Aorta (tissue), 5 donors: ENCODE results near the gene NDRG4. TPM values are rescaled to one million over a fixed set of nuclear protein-coding genes. Genes with fewer than 3 reads are reported as not detected.

Source experiments
- ATAC-seq: fragments of 200-7000 bp; cut with Tn5 transposase; one replicate; pipeline ENCODE4 v1.9.1; 2022; ENCODE audit warnings: moderate library complexity; ENCODE audit not compliant: low FRiP score
- DNase-seq, 2 donors: peaks; one replicate each; pipeline ENCODE4 v3.0.0-alpha.2; 2020
- H3K27ac ChIP-seq, 2 donors: one replicate each; pipeline ENCODE4 v1.5.1; 2013; ENCODE audit warnings: low read length in 2 of 2, mild to moderate bottlenecking in 2 of 2, moderate library complexity in 2 of 2, control low read depth in 1 of 2, inconsistent platforms in 1 of 2, low read depth in 1 of 2
- H3K27me3 ChIP-seq, 2 donors: one replicate each; pipeline ENCODE4 v1.6.1; 2013; ENCODE audit warnings: control low read depth in 1 of 2, low read length in 1 of 2, mild to moderate bottlenecking in 1 of 2, moderate library complexity in 1 of 2; ENCODE audit not compliant: insufficient read depth in 2 of 2, control insufficient read depth in 1 of 2
- H3K36me3 ChIP-seq, 2 donors: one replicate each; pipeline ENCODE4 v1.6.1; 2013; ENCODE audit warnings: control low read depth in 1 of 2, low read length in 1 of 2, mild to moderate bottlenecking in 1 of 2; ENCODE audit not compliant: insufficient read depth in 2 of 2, control insufficient read depth in 1 of 2
- H3K4me1 ChIP-seq, 2 donors: one replicate each; pipeline ENCODE4 v1.6.1; 2013; ENCODE audit warnings: low read length in 2 of 2, control low read depth in 1 of 2, mild to moderate bottlenecking in 1 of 2, moderate library complexity in 1 of 2; ENCODE audit not compliant: insufficient read depth in 2 of 2, control insufficient read depth in 1 of 2
- H3K4me3 ChIP-seq, 2 donors: one replicate each; pipeline ENCODE4 v1.5.1; 2013; ENCODE audit warnings: low read length in 2 of 2, control low read depth in 1 of 2, mild to moderate bottlenecking in 1 of 2
- H3K9me3 ChIP-seq: one replicate; pipeline ENCODE4 v1.6.1; 2013; ENCODE audit warnings: mild to moderate bottlenecking, low read length; ENCODE audit not compliant: control insufficient read depth
- WGBS, 2 donors: extraction: QIAGEN DNeasy Blood & Tissue Kit; methylation state at CpG; one replicate each; pipeline ENCODE4 v1.1.7; 2013; 5-methylcytosine and 5-hydroxymethylcytosine counted together
- intact Hi-C, 2 donors: fragments of 100-400 bp; cut with DNase I; formaldehyde crosslinking; loops; one replicate each; pipeline versions ENCODE4 v1.14.2 to v1.15.0; 2022
- polyA plus RNA-seq, 2 donors: library from polyadenylated mRNA; stranded (reverse); fragments of 200-250 nt; gene quantifications; one replicate each; pipeline ENCODE4 v1.2.3, GENCODE V29; 2013
- total RNA-seq, 2 donors: library from RNA; stranded (reverse); fragmentation: NEBNext Ultra II Directional; extraction: Animal tissue kit (Norgen Biotek cat#: 25700); gene quantifications; one replicate each; pipeline ENCODE4 v1.2.1, GENCODE V29; 2021
- donor health status: healthy with polysubstance abuse.
- donor health status: Bipolar disorder and iron deficiency.
- donor health status: DM: no; HTN: no; CAD: no.
- donor health status: DM: no; HTN: no; CAD: no.
- donor health status: DM: yes; HTN: yes; CAD: no.

The NDRG4 gene
- total and polyA plus RNA-seq, 4 donors, result 6.9 to 9.6 (median 8.1) TPM

DNA sequence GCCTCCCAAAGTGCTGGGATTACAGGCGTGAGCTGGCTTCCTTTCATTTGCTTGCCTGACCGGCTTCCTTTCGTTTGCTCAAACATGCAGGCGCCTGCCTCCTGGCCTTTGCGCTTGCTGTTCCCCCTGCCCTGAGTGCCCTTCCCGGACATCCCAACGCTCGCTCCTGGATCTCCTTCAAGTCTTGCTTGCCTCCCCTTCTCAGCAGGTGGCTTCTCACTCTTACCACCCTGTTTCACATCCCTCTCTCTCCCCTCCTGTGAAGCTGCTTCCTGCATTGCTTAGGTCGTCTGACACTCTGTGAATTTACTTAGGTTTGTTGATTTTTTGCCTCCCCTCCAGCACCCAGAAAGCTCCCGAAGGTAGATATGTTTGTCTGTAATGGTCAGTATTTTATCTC lies 25.6 kb upstream of the NDRG4 start:
- no peak for DNase-seq
- H3K27me3 ChIP-seq, result no peaks in the 10 kb centered on the region
- intact Hi-C loops, result no loop called here
- H3K4me1 ChIP-seq, result no peaks in the 10 kb centered on the region
- 76 to 79% methylated on average over 10 of the region's 10 CpGs for WGBS, 2 donors
- no peak for ATAC-seq
- H3K36me3 ChIP-seq, result no peaks in the 10 kb centered on the region
- H3K9me3 ChIP-seq, result no peaks in the 10 kb centered on the region
- no peak overlapping the region for H3K27ac ChIP-seq
- no peak overlapping the region for H3K4me3 ChIP-seq

DNA sequence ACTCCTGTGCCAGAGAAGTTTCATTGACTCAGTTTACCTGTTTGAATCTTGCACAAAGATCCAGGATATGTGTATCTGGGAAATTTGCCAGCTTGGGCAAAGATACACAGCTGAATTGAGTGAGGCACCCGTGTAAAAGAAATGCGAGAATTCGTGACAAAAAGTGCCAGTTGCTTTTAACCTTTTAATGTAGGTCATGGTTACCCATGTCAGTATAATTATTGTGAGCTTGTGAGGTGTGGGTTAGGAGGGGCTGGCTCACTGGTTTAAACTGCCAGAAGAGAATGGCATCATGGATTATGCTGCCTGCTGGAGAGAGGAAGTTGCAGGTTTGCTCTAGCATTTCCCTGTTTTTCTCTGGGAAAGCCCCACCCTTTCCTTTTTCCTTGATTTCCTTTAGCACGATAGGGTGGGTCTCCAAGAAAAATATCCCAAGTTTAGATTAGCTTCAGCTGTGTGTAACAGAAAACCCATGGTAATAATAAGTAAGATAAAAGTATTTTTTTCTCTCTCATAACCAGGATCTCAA lies 24.8 kb upstream of the NDRG4 start:
- 4 to 13% methylated on average over 4 of the region's 4 CpGs for WGBS, 2 donors
- no peaks in the 10 kb centered on the region for H3K36me3 ChIP-seq
- ATAC-seq, result no peak
- H3K27me3 ChIP-seq, result no peaks in the 10 kb centered on the region
- H3K4me1 ChIP-seq, result no peaks in the 10 kb centered on the region
- H3K4me3 ChIP-seq, result no peak overlapping the region
- intact Hi-C loops, result no loop called here
- H3K27ac ChIP-seq, result no peak overlapping the region
- no peak for DNase-seq
- no peaks in the 10 kb centered on the region for H3K9me3 ChIP-seq

DNA sequence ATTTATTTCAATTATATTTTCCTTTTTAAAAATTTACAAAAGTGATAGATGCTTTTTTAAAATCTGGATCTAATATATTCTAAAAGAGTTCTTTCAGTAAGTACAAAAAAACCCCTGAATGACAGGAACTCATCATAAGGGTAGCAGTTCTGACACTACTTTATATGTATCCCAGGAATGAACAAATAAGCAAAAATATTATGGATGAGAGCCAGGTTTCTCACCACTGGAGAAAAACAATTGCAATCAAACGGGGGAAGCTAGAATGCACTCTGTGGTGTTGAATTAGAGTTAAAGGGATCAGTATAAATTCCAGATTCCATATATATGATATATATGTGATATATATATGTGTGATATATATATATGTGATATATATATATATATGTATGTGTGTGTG lies 23.2 kb upstream of the NDRG4 start:
- Histone ChIP-seq H3K9me3 (no peaks in the 10 kb centered on the region), H3K27ac (no peak overlapping the region), H3K4me3 (no peak overlapping the region), H3K36me3 (no peaks in the 10 kb centered on the region), H3K4me1 (no peaks in the 10 kb centered on the region), H3K27me3 (no peaks in the 10 kb centered on the region)
- 28 to 33% methylated on average over 1 of the region's 1 CpG for WGBS, 2 donors
- ATAC-seq, result no peak
- DNase-seq, result no peak
- intact Hi-C loops, result no loop called here

DNA sequence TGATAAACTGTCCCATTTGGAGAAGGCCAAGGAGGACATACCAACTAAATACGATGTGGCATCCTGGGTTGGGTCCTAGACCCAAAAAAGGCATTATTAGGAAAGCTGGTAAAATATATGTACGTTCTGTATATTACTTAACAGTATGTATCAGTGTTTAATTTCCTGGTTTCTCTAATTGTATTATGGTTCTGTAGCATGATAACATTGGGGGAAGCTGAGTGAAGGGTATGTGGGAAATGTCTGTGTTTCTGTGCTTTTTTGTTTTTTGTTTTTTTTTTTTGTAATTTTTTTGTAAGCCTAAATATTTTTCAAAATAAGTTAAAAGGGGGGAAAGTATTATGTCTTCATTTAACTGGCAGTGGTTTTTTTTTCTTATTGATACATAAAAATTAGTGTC lies 21.5 kb upstream of the NDRG4 start:
- intact Hi-C loops, result no loop called here
- DNase-seq (no peak), ATAC-seq (no peak)
- Histone ChIP-seq H3K4me1 (no peaks in the 10 kb centered on the region), H3K4me3 (no peak overlapping the region), H3K27me3 (no peaks in the 10 kb centered on the region), H3K27ac (no peak overlapping the region), H3K9me3 (no peaks in the 10 kb centered on the region), H3K36me3 (no peaks in the 10 kb centered on the region)
- WGBS, 2 donors, result 87 to 90% methylated on average over 2 of the region's 2 CpGs

DNA sequence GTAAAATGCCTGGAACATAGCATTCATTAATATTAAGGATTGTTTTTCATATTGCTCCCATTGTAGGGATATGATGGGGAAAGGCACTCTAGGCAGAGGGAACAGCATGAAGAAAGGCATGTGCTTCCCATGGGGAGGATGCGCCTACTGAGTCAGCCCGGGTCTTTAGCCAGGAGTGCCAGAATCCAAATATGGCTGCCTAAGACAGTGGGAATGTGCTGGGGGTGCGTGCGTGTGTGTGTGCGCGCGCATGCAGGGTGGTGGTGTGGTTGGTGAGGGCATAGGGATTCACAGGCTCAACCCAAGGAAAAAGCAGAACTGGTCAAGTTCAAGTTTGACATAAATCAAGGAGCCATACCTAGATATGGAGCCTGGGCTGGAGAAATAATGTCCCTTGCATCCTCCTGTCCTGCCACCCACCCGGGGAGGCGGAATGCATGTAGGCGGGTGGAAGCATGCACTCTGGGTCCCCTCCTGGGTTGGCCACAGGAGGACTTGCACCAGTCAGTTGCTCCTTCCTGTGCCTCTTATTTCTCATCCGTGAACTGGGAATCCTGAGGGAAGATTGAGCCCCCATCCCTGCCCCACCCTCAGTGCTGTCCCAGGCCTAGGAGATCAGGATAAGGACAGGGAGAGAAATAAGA lies 18.6 kb upstream of the NDRG4 start:
- ATAC-seq (no peak), DNase-seq (no peak)
- intact Hi-C loops, result no loop called here
- 90 to 93% methylated on average over 11 of the region's 11 CpGs for WGBS, 2 donors
- Histone ChIP-seq H3K27ac (no peak overlapping the region), H3K9me3 (no peaks in the 10 kb centered on the region), H3K27me3 (no peaks in the 10 kb centered on the region), H3K36me3 (no peaks in the 10 kb centered on the region), H3K4me1 (no peaks in the 10 kb centered on the region), H3K4me3 (no peak overlapping the region)

DNA sequence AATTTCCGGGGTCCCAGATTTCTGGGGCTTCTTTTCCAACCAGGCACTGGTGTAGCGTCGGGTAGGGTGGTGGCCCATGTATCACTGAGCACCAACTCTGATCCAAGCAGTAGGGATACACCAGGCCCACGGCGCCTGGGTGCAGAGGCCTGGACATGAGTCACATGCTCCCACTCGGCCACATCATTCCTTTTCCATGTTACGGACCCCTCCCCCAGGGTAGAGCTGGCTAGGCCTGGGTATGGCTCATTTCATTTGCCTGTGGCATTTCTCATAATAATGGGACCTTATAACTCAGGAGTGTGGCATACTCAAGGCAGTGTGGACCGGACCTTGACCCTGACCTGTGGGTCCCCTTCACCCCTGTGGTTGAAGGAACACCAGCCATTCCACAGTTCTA lies 18.0 kb upstream of the NDRG4 start:
- no peak overlapping the region for H3K4me3 ChIP-seq
- H3K9me3 ChIP-seq, result no peaks in the 10 kb centered on the region
- WGBS, 2 donors, result 71 to 72% methylated on average over 8 of the region's 8 CpGs
- H3K4me1 ChIP-seq, result no peaks in the 10 kb centered on the region
- intact Hi-C loops, result no loop called here
- no peaks in the 10 kb centered on the region for H3K36me3 ChIP-seq
- DNase-seq (peak in 1 of 2 donors; percentile 32), ATAC-seq (no peak)
- H3K27ac ChIP-seq, result no peak overlapping the region
- H3K27me3 ChIP-seq, result no peaks in the 10 kb centered on the region

DNA sequence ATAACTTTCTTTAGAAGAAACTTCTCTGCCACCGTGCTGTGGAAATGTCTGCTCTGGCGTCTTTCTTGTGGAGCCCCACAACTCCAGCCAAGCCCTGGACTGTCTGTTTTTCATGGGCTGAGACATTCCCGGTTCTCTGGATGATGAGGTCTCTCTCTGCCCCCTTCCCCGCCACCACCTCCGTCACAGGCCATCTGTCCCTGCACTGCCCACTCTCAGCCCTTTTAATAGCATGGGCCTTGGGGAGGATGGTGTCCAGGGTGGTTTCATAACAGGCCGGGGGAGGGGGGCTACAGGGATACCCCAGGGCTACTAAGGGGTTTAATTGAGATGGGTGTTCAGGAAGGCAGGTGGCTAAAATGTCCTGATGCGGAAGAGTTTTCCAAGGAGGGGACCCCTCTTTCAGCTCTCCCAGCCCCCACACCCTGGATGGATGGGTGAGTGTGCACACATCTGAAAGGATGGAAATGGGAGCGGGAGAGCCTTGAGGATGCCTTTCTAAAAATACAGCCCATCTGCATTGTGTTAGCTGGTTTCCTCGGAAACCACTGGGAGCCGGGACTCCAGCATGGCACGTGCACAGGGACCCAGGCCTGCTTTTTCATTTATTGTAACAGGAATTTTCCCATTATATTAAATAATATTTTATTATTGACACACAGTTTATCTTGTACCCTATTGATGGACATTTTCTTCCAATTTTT lies 14.6 kb upstream of the NDRG4 start:
- Histone ChIP-seq H3K9me3 (no peaks in the 10 kb centered on the region), H3K4me3 (no peak overlapping the region), H3K27me3 (no peaks in the 10 kb centered on the region), H3K27ac (no peak overlapping the region), H3K4me1 (no peaks in the 10 kb centered on the region), H3K36me3 (no peaks in the 10 kb centered on the region)
- ATAC-seq (no peak), DNase-seq (peak in 1 of 2 donors; percentile 24)
- WGBS, 2 donors, result 57 to 65% methylated on average over 11 of the region's 11 CpGs
- intact Hi-C loops, result no loop called here

DNA sequence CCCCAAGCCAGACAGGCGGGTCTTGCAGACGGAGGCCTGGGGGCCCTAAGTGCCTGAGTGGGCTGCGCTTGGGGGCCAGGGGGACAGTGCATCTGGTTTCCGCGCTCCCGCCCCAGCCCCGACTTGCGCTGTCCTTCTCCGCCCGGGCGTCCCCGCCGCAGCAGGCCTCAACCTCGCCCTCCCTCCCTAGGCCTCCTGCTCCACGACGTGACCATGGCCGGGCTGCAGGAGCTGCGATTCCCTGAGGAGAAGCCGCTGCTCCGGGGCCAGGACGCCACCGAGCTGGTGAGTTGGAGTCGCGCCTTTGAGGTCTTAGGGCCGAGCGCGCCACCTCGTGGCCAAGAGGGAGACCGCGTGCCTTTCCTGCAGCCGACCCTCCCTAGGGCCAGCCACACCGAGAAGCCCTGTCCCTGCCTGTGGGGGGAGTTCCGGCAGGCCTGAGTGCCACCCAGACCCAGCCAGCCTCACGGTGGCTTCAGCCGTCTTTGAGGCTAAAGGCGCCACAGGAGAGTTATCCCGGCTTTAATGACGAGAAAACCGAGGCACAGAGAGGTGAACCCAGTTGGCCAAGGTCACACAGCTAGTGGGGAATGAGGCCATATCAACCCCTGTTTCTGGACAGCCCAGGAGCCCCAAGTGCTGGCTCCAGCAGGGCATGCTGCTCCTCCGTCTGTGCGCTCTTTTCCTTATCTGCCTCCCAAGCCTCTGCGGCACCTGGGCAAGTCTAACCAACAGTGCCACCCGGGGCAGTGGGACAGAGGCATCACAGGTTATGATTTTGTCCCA lies 12.2 kb upstream of the NDRG4 start:
- Histone ChIP-seq H3K9me3 (no peaks in the 10 kb centered on the region), H3K27ac (no peak overlapping the region), H3K36me3 (no peaks in the 10 kb centered on the region), H3K27me3 (no peaks in the 10 kb centered on the region), H3K4me3 (no peak overlapping the region), H3K4me1 (no peaks in the 10 kb centered on the region)
- WGBS, 2 donors, result 13 to 17% methylated on average over 42 to 43 of the region's 43 CpGs
- peak; percentile 83 to 92 for DNase-seq
- peak; percentile 89 for ATAC-seq
- intact Hi-C loops, result loop anchor here (2.0 kb wide), 2 partner anchors 151 to 153 kb away; no protein-coding TSS in a partner anchor
